OCI-LY7 (cell line): ENCODE data around the gene PDGFD.

Source experiments
- EZH2phosphoT487 ChIP-seq: fragments of 200-600 bp; sonication (generic); IDR thresholded peaks from 2 replicates; pipeline ENCODE4 v1.6.1; 2018; ENCODE audit warnings: low read depth, borderline replicate concordance, mild to moderate bottlenecking, mixed run types, antibody characterized with exemption, low read length, moderate library complexity, mixed read lengths
- TF ChIP-seq, protein P1 (sequence below): fragments of 200-600 bp; sonication (generic); conservative IDR thresholded peaks from 2 replicates; pipeline ENCODE4 v1.5.1; 2014; ENCODE audit warnings: mild to moderate bottlenecking, antibody characterized with exemption, low read length, moderate library complexity, mixed read lengths

- TF ChIP-seq, protein P1, sequence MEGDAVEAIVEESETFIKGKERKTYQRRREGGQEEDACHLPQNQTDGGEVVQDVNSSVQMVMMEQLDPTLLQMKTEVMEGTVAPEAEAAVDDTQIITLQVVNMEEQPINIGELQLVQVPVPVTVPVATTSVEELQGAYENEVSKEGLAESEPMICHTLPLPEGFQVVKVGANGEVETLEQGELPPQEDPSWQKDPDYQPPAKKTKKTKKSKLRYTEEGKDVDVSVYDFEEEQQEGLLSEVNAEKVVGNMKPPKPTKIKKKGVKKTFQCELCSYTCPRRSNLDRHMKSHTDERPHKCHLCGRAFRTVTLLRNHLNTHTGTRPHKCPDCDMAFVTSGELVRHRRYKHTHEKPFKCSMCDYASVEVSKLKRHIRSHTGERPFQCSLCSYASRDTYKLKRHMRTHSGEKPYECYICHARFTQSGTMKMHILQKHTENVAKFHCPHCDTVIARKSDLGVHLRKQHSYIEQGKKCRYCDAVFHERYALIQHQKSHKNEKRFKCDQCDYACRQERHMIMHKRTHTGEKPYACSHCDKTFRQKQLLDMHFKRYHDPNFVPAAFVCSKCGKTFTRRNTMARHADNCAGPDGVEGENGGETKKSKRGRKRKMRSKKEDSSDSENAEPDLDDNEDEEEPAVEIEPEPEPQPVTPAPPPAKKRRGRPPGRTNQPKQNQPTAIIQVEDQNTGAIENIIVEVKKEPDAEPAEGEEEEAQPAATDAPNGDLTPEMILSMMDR = no peak
- no peak for TF ChIP-seq EZH2phosphoT487
Measured at GRCh38 chr11:104043142-104043541, 120.8 kb downstream of the PDGFD start.
